NCI-H2227 (cell line): ENCODE results near the gene DDX51.
"Not testable (repeated sequence)": the region's sequence is repeated elsewhere in the genome, so short reads cannot be mapped to it uniquely, and the experiment has no call there.

Experiments used
- DNase-seq: peaks from one replicate; lab custom pipeline; 2025; ENCODE audit not compliant: unreplicated experiment; lab: John Stamatoyannopoulos, UW

DDX51 gene

GRCh38 chr12:132121283-132121682 is 22.8 kb downstream of the DDX51 start:
- no peak for DNase-seq

GRCh38 chr12:132118876-132119275 is 25.2 kb downstream of the DDX51 start:
- no peak for DNase-seq

GRCh38 chr12:132117558-132117875 is 26.6 kb downstream of the DDX51 start:
- no peak for DNase-seq

GRCh38 chr12:132116709-132117557 is 27.2 kb downstream of the DDX51 start:
- no peak for DNase-seq

GRCh38 chr12:132115500-132115899 is 28.6 kb downstream of the DDX51 start:
- DNase-seq, result no peak

GRCh38 chr12:132114667-132115066 is 29.5 kb downstream of the DDX51 start:
- no peak for DNase-seq

- DNase-seq, result no peak
Measured at GRCh38 chr12:132111654-132112304, 32.3 kb downstream of the DDX51 start.

- no peak for DNase-seq
Measured at GRCh38 chr12:132110677-132111076, 33.4 kb downstream of the DDX51 start.

GRCh38 chr12:132109741-132110140 is 34.4 kb downstream of the DDX51 start:
- no peak for DNase-seq

- peak; percentile 72 for DNase-seq
Measured at GRCh38 chr12:132108211-132108832, 35.8 kb downstream of the DDX51 start.

GRCh38 chr12:132106921-132107320 is 37.2 kb downstream of the DDX51 start:
- DNase-seq, result no peak

- no peak for DNase-seq
Measured at GRCh38 chr12:132105467-132105866, 38.7 kb downstream of the DDX51 start.

- DNase-seq, result no peak
Measured at GRCh38 chr12:132103542-132104308, 40.4 kb downstream of the DDX51 start.

GRCh38 chr12:132103072-132103471 is 41.0 kb downstream of the DDX51 start:
- not testable (repeated sequence) for DNase-seq

GRCh38 chr12:132102297-132102696 is 41.8 kb downstream of the DDX51 start:
- no peak for DNase-seq

- DNase-seq, result no peak
Measured at GRCh38 chr12:132100306-132101065, 43.6 kb downstream of the DDX51 start.

- DNase-seq, result no peak
Measured at GRCh38 chr12:132099739-132100138, 44.4 kb downstream of the DDX51 start.

GRCh38 chr12:132095520-132096409 is 48.4 kb downstream of the DDX51 start:
- DNase-seq, result no peak

GRCh38 chr12:132094269-132094891 is 49.7 kb downstream of the DDX51 start:
- DNase-seq, result no peak
